Adrenal gland (tissue), 5 donors: Measurements from ENCODE around the gene TCF4.

Source experiments
- POLR2A ChIP-seq, 2 donors: fragments of 450-650 bp; IDR thresholded peaks; one replicate each; pipeline ENCODE4 v1.6.1; 2017; ENCODE audit warnings: antibody characterized with exemption in 2 of 2, mild to moderate bottlenecking in 2 of 2, moderate library complexity in 1 of 2
- TF ChIP-seq, protein P1 (sequence below), 6 experiments: fragments of 450-650 bp in 4 of 6; fragments of 200-600 bp in 2 of 6; sonication (generic) in 1 of 6; IDR thresholded peaks; 1 replicate in 5 of 6; 2 replicates in 1 of 6; pipeline versions ENCODE4 v1.5.1 to v1.8.0; 2016 to 2021; ENCODE audit warnings: antibody characterized with exemption in 6 of 6, mild to moderate bottlenecking in 2 of 6, moderate library complexity in 1 of 6
- donor health status: DM: no; HTN: no; CAD: no.

DNA sequence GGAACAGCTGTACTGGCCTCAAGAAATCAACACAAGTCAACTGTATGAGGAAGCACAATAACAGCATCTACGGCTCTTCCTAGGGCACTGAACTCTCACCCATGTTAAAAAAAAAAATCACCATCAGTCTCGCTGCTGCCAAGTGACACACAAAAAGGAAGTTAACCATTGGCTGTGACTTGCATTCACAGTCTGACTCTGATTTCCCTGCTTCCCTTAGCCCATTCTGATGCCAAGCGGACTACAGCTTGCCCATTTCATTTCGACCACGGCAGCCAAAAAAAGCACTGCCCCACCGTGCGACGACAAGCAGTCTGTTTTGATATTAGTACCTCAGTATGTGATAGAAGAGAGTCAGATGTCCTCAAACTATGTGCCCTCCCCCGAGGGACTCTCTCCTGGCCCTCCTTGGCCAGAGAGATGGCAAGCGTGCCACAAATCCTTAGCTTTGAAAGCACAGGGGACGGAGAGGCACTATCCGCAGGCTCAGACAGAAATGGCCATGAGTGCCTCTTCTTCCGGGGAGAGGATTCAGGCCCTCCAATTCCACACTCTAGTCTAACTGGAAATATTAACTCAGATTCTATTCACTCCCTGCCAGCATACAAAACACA lies 250.0 kb downstream of the TCF4 start:
- TF ChIP-seq, protein P1, sequence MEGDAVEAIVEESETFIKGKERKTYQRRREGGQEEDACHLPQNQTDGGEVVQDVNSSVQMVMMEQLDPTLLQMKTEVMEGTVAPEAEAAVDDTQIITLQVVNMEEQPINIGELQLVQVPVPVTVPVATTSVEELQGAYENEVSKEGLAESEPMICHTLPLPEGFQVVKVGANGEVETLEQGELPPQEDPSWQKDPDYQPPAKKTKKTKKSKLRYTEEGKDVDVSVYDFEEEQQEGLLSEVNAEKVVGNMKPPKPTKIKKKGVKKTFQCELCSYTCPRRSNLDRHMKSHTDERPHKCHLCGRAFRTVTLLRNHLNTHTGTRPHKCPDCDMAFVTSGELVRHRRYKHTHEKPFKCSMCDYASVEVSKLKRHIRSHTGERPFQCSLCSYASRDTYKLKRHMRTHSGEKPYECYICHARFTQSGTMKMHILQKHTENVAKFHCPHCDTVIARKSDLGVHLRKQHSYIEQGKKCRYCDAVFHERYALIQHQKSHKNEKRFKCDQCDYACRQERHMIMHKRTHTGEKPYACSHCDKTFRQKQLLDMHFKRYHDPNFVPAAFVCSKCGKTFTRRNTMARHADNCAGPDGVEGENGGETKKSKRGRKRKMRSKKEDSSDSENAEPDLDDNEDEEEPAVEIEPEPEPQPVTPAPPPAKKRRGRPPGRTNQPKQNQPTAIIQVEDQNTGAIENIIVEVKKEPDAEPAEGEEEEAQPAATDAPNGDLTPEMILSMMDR (IDR thresholded peaks at IDR 0.05), result no peak
- no peak for TF ChIP-seq POLR2A (IDR thresholded peaks at IDR 0.05)
